HEK293 (cell line): Measurements from ENCODE around the gene CRTAP.

Experiments used
- GLI4 ChIP-seq: fragments of 450-650 bp; formaldehyde crosslinking; IDR thresholded peaks from 2 replicates; pipeline ENCODE4 v1.5.1; 2016; ENCODE audit warnings: missing biosample characterization, missing genetic modification characterization
- ZBTB1 ChIP-seq: fragments of 450-650 bp; formaldehyde crosslinking; IDR thresholded peaks from 2 replicates; pipeline ENCODE4 v1.5.1; 2016; ENCODE audit warnings: missing biosample characterization, missing genetic modification characterization
- ZNF174 ChIP-seq: fragments of 450-650 bp; formaldehyde crosslinking; IDR thresholded peaks from 2 replicates; pipeline ENCODE4 v1.5.0; 2017; ENCODE audit warnings: missing biosample characterization, mild to moderate bottlenecking, missing genetic modification characterization
- ZNF23 ChIP-seq: fragments of 450-650 bp; formaldehyde crosslinking; IDR thresholded peaks from 2 replicates; pipeline ENCODE4 v1.5.1; 2016; ENCODE audit warnings: missing biosample characterization, missing genetic modification characterization, borderline replicate concordance
- ZNF654 ChIP-seq: fragments of 450-650 bp; formaldehyde crosslinking; IDR thresholded peaks from 2 replicates; pipeline ENCODE4 v1.5.1; 2016; ENCODE audit warnings: low read depth, missing biosample characterization, missing genetic modification characterization
- ZNF670 ChIP-seq: fragments of 450-650 bp; formaldehyde crosslinking; IDR thresholded peaks from 2 replicates; pipeline ENCODE4 v1.5.1; 2016; ENCODE audit warnings: missing biosample characterization, missing genetic modification characterization, low read depth
- ZNF76 ChIP-seq: fragments of 450-650 bp; formaldehyde crosslinking; IDR thresholded peaks from 2 replicates; pipeline ENCODE4; 2016; ENCODE audit warnings: low read depth, missing biosample characterization, missing genetic modification characterization, borderline replicate concordance
- ZNF791 ChIP-seq: fragments of 450-650 bp; formaldehyde crosslinking; IDR thresholded peaks from 2 replicates; pipeline ENCODE4 v1.5.1; 2016; ENCODE audit warnings: missing biosample characterization, missing genetic modification characterization
- ZNF830 ChIP-seq: fragments of 450-650 bp; IDR thresholded peaks from 2 replicates; pipeline ENCODE4 v1.5.0; 2018; ENCODE audit warnings: missing biosample characterization, missing genetic modification characterization, low read depth, mild to moderate bottlenecking, moderate library complexity
- TF ChIP-seq, protein P1 (sequence below): fragments of 450-650 bp; formaldehyde crosslinking; IDR thresholded peaks from 2 replicates; pipeline ENCODE4 v1.5.1; 2016; ENCODE audit warnings: missing biosample characterization, missing genetic modification characterization
- TF ChIP-seq, protein P2 (sequence below): sonication (generic); formaldehyde crosslinking; IDR thresholded peaks from 2 replicates; pipeline ENCODE4 v1.8.1; 2022; ENCODE audit warnings: mild to moderate bottlenecking, moderate library complexity, missing genetic modification reagents
- TF ChIP-seq, protein P3 (sequence below): fragments of 450-650 bp; formaldehyde crosslinking; IDR thresholded peaks from 2 replicates; pipeline ENCODE4; 2016; ENCODE audit warnings: missing biosample characterization, missing genetic modification characterization

DNA sequence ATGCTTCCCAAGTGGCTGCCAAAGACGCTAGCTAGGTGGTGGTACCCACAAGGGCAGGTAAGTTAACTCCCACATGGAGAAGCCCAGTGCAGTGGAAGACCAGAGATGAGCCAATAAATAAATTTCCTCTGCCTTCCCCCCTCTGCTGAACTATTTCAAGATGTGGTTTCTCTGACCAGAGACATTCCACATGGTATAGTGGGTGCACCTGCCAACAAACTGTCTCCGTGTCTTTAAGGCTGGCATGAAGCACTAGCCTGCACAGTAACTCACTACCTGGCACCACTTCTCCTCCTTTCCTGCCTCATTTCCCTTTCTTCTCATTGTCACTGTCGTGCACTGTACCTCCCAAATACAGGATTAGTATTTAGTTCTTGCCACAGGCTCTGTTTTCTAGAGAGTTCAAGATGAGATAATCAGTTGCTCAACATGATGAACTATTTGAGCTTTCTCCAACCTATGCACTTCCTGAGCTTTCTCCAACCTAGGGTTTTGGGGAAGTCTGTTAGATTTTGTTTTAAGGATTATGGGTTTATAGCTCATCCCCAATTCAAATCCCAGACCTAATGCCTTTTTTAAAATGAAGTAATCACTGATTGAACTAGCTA lies 8.4 kb upstream of the CRTAP start:
- TF ChIP-seq GLI4 (tag by site-specific recombination) (no peak), ZNF830 (no peak), ZNF23 (tag by site-specific recombination) (no peak), ZNF76 (tag by site-specific recombination) (no peak), ZNF174 (tag by site-specific recombination) (no peak), ZNF791 (no peak), ZBTB1 (tag by site-specific recombination) (no peak), ZNF670 (no peak), ZNF654 (tag by site-specific recombination) (no peak)
- TF ChIP-seq, protein P1, sequence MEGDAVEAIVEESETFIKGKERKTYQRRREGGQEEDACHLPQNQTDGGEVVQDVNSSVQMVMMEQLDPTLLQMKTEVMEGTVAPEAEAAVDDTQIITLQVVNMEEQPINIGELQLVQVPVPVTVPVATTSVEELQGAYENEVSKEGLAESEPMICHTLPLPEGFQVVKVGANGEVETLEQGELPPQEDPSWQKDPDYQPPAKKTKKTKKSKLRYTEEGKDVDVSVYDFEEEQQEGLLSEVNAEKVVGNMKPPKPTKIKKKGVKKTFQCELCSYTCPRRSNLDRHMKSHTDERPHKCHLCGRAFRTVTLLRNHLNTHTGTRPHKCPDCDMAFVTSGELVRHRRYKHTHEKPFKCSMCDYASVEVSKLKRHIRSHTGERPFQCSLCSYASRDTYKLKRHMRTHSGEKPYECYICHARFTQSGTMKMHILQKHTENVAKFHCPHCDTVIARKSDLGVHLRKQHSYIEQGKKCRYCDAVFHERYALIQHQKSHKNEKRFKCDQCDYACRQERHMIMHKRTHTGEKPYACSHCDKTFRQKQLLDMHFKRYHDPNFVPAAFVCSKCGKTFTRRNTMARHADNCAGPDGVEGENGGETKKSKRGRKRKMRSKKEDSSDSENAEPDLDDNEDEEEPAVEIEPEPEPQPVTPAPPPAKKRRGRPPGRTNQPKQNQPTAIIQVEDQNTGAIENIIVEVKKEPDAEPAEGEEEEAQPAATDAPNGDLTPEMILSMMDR = no peak
- TF ChIP-seq, protein P2, sequence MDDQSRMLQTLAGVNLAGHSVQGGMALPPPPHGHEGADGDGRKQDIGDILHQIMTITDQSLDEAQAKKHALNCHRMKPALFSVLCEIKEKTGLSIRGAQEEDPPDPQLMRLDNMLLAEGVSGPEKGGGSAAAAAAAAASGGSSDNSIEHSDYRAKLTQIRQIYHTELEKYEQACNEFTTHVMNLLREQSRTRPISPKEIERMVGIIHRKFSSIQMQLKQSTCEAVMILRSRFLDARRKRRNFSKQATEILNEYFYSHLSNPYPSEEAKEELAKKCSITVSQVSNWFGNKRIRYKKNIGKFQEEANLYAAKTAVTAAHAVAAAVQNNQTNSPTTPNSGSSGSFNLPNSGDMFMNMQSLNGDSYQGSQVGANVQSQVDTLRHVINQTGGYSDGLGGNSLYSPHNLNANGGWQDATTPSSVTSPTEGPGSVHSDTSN (CRISPR knock-in tag) = no peak
- TF ChIP-seq, protein P3, sequence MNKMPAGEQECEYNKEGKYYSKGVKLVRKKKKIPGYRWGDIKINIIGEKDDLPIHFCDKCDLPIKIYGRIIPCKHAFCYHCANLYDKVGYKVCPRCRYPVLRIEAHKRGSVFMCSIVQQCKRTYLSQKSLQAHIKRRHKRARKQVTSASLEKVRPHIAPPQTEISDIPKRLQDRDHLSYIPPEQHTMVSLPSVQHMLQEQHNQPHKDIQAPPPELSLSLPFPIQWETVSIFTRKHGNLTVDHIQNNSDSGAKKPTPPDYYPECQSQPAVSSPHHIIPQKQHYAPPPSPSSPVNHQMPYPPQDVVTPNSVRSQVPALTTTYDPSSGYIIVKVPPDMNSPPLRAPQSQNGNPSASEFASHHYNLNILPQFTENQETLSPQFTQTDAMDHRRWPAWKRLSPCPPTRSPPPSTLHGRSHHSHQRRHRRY (tag by site-specific recombination) = no peak
